ENCODE data around the gene KLK5.

KLK5 gene

DNA sequence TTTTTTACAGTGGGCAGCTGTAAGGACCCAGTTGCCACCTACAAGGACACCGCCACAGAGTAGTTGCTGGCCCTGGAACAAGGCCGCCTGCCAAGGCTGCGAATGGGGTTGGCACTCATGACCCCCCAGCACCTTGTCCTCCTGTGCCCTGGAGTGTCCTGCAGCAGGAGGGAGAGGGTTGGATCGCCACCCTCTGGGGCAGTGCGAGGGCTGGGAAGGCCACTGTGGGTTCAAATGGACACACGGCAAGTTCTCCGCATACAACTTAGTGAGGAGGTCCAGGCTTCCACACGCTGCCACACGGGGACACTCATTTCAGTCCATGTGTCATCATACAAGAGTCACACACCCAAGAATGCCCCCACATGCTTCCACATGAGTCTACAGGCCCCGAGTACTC, 47.6 kb upstream of the KLK5 start:
- TF ChIP-seq CEBPB (IDR thresholded peaks at IDR 0.05): no peak
- no peak for TF ChIP-seq ZBTB7A (IDR thresholded peaks at IDR 0.05; ENCODE audit: low read depth)
- no peak for TF ChIP-seq FOXM1 (IDR thresholded peaks at IDR 0.05; ENCODE audit: borderline replicate concordance, low read depth)
- TF ChIP-seq TCF12 (IDR thresholded peaks at IDR 0.05; ENCODE audit: low read depth): no peak
- no peak for TF ChIP-seq TEAD4 (IDR thresholded peaks at IDR 0.05)
- TF ChIP-seq, protein P1, sequence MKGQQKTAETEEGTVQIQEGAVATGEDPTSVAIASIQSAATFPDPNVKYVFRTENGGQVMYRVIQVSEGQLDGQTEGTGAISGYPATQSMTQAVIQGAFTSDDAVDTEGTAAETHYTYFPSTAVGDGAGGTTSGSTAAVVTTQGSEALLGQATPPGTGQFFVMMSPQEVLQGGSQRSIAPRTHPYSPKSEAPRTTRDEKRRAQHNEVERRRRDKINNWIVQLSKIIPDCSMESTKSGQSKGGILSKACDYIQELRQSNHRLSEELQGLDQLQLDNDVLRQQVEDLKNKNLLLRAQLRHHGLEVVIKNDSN (IDR thresholded peaks at IDR 0.05): no peak
- no peak for TF ChIP-seq RAD21 (IDR thresholded peaks at IDR 0.05; ENCODE audit: low read depth)
- TF ChIP-seq EGR1 (IDR thresholded peaks at IDR 0.05): no peak
- no peak for TF ChIP-seq NFIC (IDR thresholded peaks at IDR 0.05)
- TF ChIP-seq, protein P2, sequence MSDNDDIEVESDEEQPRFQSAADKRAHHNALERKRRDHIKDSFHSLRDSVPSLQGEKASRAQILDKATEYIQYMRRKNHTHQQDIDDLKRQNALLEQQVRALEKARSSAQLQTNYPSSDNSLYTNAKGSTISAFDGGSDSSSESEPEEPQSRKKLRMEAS (IDR thresholded peaks at IDR 0.05): no peak
- no peak for TF ChIP-seq YY1 (IDR thresholded peaks at IDR 0.05; ENCODE audit: low read depth)
- no peak for TF ChIP-seq TAF1 (IDR thresholded peaks at IDR 0.05; ENCODE audit: low read depth)
- TF ChIP-seq, protein P3, sequence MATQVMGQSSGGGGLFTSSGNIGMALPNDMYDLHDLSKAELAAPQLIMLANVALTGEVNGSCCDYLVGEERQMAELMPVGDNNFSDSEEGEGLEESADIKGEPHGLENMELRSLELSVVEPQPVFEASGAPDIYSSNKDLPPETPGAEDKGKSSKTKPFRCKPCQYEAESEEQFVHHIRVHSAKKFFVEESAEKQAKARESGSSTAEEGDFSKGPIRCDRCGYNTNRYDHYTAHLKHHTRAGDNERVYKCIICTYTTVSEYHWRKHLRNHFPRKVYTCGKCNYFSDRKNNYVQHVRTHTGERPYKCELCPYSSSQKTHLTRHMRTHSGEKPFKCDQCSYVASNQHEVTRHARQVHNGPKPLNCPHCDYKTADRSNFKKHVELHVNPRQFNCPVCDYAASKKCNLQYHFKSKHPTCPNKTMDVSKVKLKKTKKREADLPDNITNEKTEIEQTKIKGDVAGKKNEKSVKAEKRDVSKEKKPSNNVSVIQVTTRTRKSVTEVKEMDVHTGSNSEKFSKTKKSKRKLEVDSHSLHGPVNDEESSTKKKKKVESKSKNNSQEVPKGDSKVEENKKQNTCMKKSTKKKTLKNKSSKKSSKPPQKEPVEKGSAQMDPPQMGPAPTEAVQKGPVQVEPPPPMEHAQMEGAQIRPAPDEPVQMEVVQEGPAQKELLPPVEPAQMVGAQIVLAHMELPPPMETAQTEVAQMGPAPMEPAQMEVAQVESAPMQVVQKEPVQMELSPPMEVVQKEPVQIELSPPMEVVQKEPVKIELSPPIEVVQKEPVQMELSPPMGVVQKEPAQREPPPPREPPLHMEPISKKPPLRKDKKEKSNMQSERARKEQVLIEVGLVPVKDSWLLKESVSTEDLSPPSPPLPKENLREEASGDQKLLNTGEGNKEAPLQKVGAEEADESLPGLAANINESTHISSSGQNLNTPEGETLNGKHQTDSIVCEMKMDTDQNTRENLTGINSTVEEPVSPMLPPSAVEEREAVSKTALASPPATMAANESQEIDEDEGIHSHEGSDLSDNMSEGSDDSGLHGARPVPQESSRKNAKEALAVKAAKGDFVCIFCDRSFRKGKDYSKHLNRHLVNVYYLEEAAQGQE (IDR thresholded peaks at IDR 0.05; ENCODE audit: low read depth): no peak

- TF ChIP-seq, protein P1 (IDR thresholded peaks at IDR 0.05): no peak
Measured at GRCh38 chr19:50998686-50999085, 45.8 kb upstream of the KLK5 start.

DNA sequence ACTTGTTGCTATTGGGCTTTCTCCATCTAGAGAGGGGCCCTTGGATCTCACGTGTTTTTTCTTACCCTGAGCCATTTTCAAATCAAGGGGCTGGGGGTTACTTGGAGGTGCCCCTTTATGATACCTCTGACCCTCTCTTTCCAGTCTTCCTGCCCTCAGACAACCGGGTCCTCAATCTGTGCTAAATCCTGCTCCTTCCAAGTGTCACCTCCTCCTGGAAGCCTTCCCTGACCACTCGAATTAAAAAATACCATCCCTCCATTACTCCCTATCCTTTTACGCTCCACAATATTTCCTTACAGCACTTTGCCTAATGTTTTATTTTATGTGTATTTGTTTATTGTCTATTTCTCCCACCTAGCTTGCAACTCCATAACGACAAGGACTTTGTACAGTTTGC, 45.2 kb upstream of the KLK5 start:
- TF ChIP-seq, protein P3 (IDR thresholded peaks at IDR 0.05; ENCODE audit: low read depth): no peak
- TF ChIP-seq TCF12 (IDR thresholded peaks at IDR 0.05; ENCODE audit: low read depth): no peak
- TF ChIP-seq FOXM1 (IDR thresholded peaks at IDR 0.05; ENCODE audit: borderline replicate concordance, low read depth): no peak
- TF ChIP-seq, protein P1 (IDR thresholded peaks at IDR 0.05): no peak
- TF ChIP-seq CREB1 (IDR thresholded peaks at IDR 0.05; ENCODE audit: low read depth): no peak
- TF ChIP-seq, protein P2 (IDR thresholded peaks at IDR 0.05): no peak
- no peak for TF ChIP-seq EGR1 (IDR thresholded peaks at IDR 0.05)
- TF ChIP-seq NFIC (IDR thresholded peaks at IDR 0.05): no peak
- TF ChIP-seq YY1 (IDR thresholded peaks at IDR 0.05; ENCODE audit: low read depth): no peak
- no peak for TF ChIP-seq EP300 (IDR thresholded peaks at IDR 0.05; ENCODE audit: borderline replicate concordance)
- TF ChIP-seq ZBTB7A (IDR thresholded peaks at IDR 0.05; ENCODE audit: low read depth): no peak
- no peak for TF ChIP-seq CEBPB (IDR thresholded peaks at IDR 0.05)
- TF ChIP-seq RAD21 (IDR thresholded peaks at IDR 0.05; ENCODE audit: low read depth): no peak
- TF ChIP-seq TEAD4 (IDR thresholded peaks at IDR 0.05): no peak
- no peak for TF ChIP-seq TAF1 (IDR thresholded peaks at IDR 0.05; ENCODE audit: low read depth)

DNA sequence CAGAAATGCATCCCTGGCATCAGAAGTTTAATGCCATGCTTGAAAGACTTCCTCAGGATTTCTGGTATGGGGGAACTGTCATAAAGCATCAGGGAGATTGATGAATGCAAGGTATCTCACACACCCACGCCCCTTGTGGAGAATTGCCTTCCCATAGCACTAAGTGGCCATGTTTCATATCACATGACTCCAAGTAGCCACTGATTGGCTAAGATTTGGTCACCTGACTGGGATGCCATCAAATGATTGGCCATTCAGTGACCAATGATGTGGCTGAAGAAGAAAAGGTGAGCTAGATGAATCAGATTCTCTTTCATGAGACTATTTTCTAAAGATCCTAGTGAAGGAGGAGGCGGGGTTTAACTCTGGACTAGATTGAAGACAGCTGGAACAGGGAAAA, 41.3 kb upstream of the KLK5 start:
- TF ChIP-seq NFIC (IDR thresholded peaks at IDR 0.05): no peak
- no peak for TF ChIP-seq CREB1 (IDR thresholded peaks at IDR 0.05; ENCODE audit: low read depth)
- TF ChIP-seq, protein P1 (IDR thresholded peaks at IDR 0.05): peak; percentile 82
- TF ChIP-seq TAF1 (IDR thresholded peaks at IDR 0.05; ENCODE audit: low read depth): no peak
- no peak for TF ChIP-seq TEAD4 (IDR thresholded peaks at IDR 0.05)
- 0 out of 2 replicates have a peak, but pooled peaks have one; percentile 20 for TF ChIP-seq YY1 (IDR thresholded peaks at IDR 0.05; ENCODE audit: low read depth)

- TF ChIP-seq NFIC (IDR thresholded peaks at IDR 0.05) (no peak), EP300 (IDR thresholded peaks at IDR 0.05; ENCODE audit: borderline replicate concordance) (no peak), TAF1 (IDR thresholded peaks at IDR 0.05; ENCODE audit: low read depth) (no peak), ZBTB7A (IDR thresholded peaks at IDR 0.05; ENCODE audit: low read depth) (no peak), CEBPB (IDR thresholded peaks at IDR 0.05) (no peak), TEAD4 (IDR thresholded peaks at IDR 0.05) (no peak), FOXM1 (IDR thresholded peaks at IDR 0.05; ENCODE audit: borderline replicate concordance, low read depth) (no peak), YY1 (IDR thresholded peaks at IDR 0.05; ENCODE audit: low read depth) (no peak), CREB1 (IDR thresholded peaks at IDR 0.05; ENCODE audit: low read depth) (no peak), EGR1 (IDR thresholded peaks at IDR 0.05) (no peak), RAD21 (IDR thresholded peaks at IDR 0.05; ENCODE audit: low read depth) (no peak), TCF12 (IDR thresholded peaks at IDR 0.05; ENCODE audit: low read depth) (no peak)
- TF ChIP-seq, protein P3 (IDR thresholded peaks at IDR 0.05; ENCODE audit: low read depth): no peak
- TF ChIP-seq, protein P1 (IDR thresholded peaks at IDR 0.05): no peak
- TF ChIP-seq, protein P2 (IDR thresholded peaks at IDR 0.05): no peak
Measured at GRCh38 chr19:50992666-50993035, 39.8 kb upstream of the KLK5 start.

All from Ishikawa (cell line).